ENCODE results near the gene FIG4.

The FIG4 gene

GRCh38 chr6:109701774-109702173, 10.7 kb downstream of the FIG4 start:
- Histone ChIP-seq H3K23ac (ENCODE audit: low read depth, low read length, poor library complexity) (no peak overlapping the region), H3K18ac (ENCODE audit: low read length) (no peak overlapping the region), H3K36me3 (replicated peaks in 1 of 2; ENCODE audit: control insufficient read depth in 2 of 2, insufficient read depth in 2 of 2, low read length in 2 of 2) (no peaks in the 10 kb centered on the region), H2BK12ac (ENCODE audit: low read length) (no peak overlapping the region), H3K4ac (ENCODE audit: low read length) (no peak overlapping the region), H3K4me3 (ENCODE audit: low read length in 2 of 2) (no peak overlapping the region), H3K27ac (replicated peaks; ENCODE audit: low read length) (no peak overlapping the region), H2AK5ac (ENCODE audit: low read depth, low read length) (no peak overlapping the region), H3K9ac (ENCODE audit: low read depth, low read length, poor library complexity) (no peak overlapping the region), H3K4me1 (ENCODE audit: control insufficient read depth in 2 of 2, insufficient read depth in 1 of 2, low read depth in 1 of 2, low read length in 2 of 2) (peaks cover 2 to 3% of the 10 kb centered on the region in 2 donors), H4K8ac (ENCODE audit: low read depth, low read length) (no peak overlapping the region), H3K79me1 (ENCODE audit: low read depth, low read length) (no peaks in the 10 kb centered on the region), H2BK120ac (ENCODE audit: low read depth, low read length) (no peak overlapping the region), H3K27me3 (ENCODE audit: control insufficient read depth in 3 of 3, insufficient read depth in 3 of 3, low read depth in 1 of 3, low read length in 3 of 3) (no peaks in the 10 kb centered on the region), H2AFZ (ENCODE audit: low read length) (no peak overlapping the region), H3K9me3 (replicated peaks in 1 of 2; ENCODE audit: control insufficient read depth in 2 of 2, insufficient read depth in 1 of 2, low read depth in 1 of 2, low read length in 2 of 2) (no peaks in the 10 kb centered on the region), H2BK5ac (ENCODE audit: low read length) (no peak overlapping the region), H4K91ac (ENCODE audit: low read depth, low read length, poor library complexity) (no peak overlapping the region), H3K4me2 (ENCODE audit: insufficient read depth, low read length, poor library complexity, severe bottlenecking) (no peak overlapping the region), H3K14ac (ENCODE audit: low read length) (no peak overlapping the region), H2BK15ac (ENCODE audit: low read length) (no peak overlapping the region)
- WGBS, 2 donors (ENCODE audit: extremely low coverage in 2 of 2, insufficient read length in 2 of 2, insufficient replicate concordance in 1 of 2): no CpG with 5 or more reads among the region's 2 CpGs
- DNase-seq (ENCODE audit: low spot score): no peak

- Histone ChIP-seq H3K4ac (ENCODE audit: low read length) (no peak overlapping the region), H2AK5ac (ENCODE audit: low read depth, low read length) (no peak overlapping the region), H3K27ac (replicated peaks; ENCODE audit: low read length) (no peak overlapping the region), H3K27me3 (ENCODE audit: control insufficient read depth in 3 of 3, insufficient read depth in 3 of 3, low read depth in 1 of 3, low read length in 3 of 3) (no peaks in the 10 kb centered on the region), H3K9me3 (replicated peaks in 1 of 2; ENCODE audit: control insufficient read depth in 2 of 2, insufficient read depth in 1 of 2, low read depth in 1 of 2, low read length in 2 of 2) (no peaks in the 10 kb centered on the region), H3K18ac (ENCODE audit: low read length) (no peak overlapping the region), H4K91ac (ENCODE audit: low read depth, low read length, poor library complexity) (no peak overlapping the region), H2BK12ac (ENCODE audit: low read length) (no peak overlapping the region), H2BK120ac (ENCODE audit: low read depth, low read length) (no peak overlapping the region), H3K9ac (ENCODE audit: low read depth, low read length, poor library complexity) (no peak overlapping the region), H3K4me1 (ENCODE audit: control insufficient read depth in 2 of 2, insufficient read depth in 1 of 2, low read depth in 1 of 2, low read length in 2 of 2) (peaks cover 2 to 3% of the 10 kb centered on the region in 2 donors), H2BK5ac (ENCODE audit: low read length) (no peak overlapping the region), H2AFZ (ENCODE audit: low read length) (no peak overlapping the region), H3K4me3 (ENCODE audit: low read length in 2 of 2) (no peak overlapping the region), H3K79me1 (ENCODE audit: low read depth, low read length) (no peaks in the 10 kb centered on the region), H3K4me2 (ENCODE audit: insufficient read depth, low read length, poor library complexity, severe bottlenecking) (no peak overlapping the region), H3K23ac (ENCODE audit: low read depth, low read length, poor library complexity) (no peak overlapping the region), H2BK15ac (ENCODE audit: low read length) (no peak overlapping the region), H3K14ac (ENCODE audit: low read length) (no peak overlapping the region), H3K36me3 (replicated peaks in 1 of 2; ENCODE audit: control insufficient read depth in 2 of 2, insufficient read depth in 2 of 2, low read length in 2 of 2) (no peaks in the 10 kb centered on the region), H4K8ac (ENCODE audit: low read depth, low read length) (no peak overlapping the region)
- no CpG with 5 or more reads among the region's 4 CpGs for WGBS, 2 donors (ENCODE audit: extremely low coverage in 2 of 2, insufficient read length in 2 of 2, insufficient replicate concordance in 1 of 2)
- no peak for DNase-seq (ENCODE audit: low spot score)
Observed at GRCh38 chr6:109702791-109703190, 11.7 kb downstream of the FIG4 start.

- no peak overlapping the region for H2AK5ac ChIP-seq (ENCODE audit: low read depth, low read length)
- H3K36me3 ChIP-seq (replicated peaks in 1 of 2; ENCODE audit: control insufficient read depth in 2 of 2, insufficient read depth in 2 of 2, low read length in 2 of 2): no peaks in the 10 kb centered on the region
- no peak overlapping the region for H3K4me2 ChIP-seq (ENCODE audit: insufficient read depth, low read length, poor library complexity, severe bottlenecking)
- H4K8ac ChIP-seq (ENCODE audit: low read depth, low read length): no peak overlapping the region
- H3K4me3 ChIP-seq (ENCODE audit: low read length in 2 of 2): no peak overlapping the region
- no peak overlapping the region for H3K9ac ChIP-seq (ENCODE audit: low read depth, low read length, poor library complexity)
- H3K9me3 ChIP-seq (replicated peaks in 1 of 2; ENCODE audit: control insufficient read depth in 2 of 2, insufficient read depth in 1 of 2, low read depth in 1 of 2, low read length in 2 of 2): no peaks in the 10 kb centered on the region
- H3K4me1 ChIP-seq (ENCODE audit: control insufficient read depth in 2 of 2, insufficient read depth in 1 of 2, low read depth in 1 of 2, low read length in 2 of 2): peaks cover 0 to 2% of the 10 kb centered on the region in 2 donors
- no peak overlapping the region for H3K18ac ChIP-seq (ENCODE audit: low read length)
- no peak overlapping the region for H2AFZ ChIP-seq (ENCODE audit: low read length)
- H2BK12ac ChIP-seq (ENCODE audit: low read length): no peak overlapping the region
- no peak overlapping the region for H3K23ac ChIP-seq (ENCODE audit: low read depth, low read length, poor library complexity)
- no peak overlapping the region for H3K4ac ChIP-seq (ENCODE audit: low read length)
- no peak overlapping the region for H2BK15ac ChIP-seq (ENCODE audit: low read length)
- no peaks in the 10 kb centered on the region for H3K27me3 ChIP-seq (ENCODE audit: control insufficient read depth in 3 of 3, insufficient read depth in 3 of 3, low read depth in 1 of 3, low read length in 3 of 3)
- no CpG with 5 or more reads among the region's 7 CpGs for WGBS, 2 donors (ENCODE audit: extremely low coverage in 2 of 2, insufficient read length in 2 of 2, insufficient replicate concordance in 1 of 2)
- peak; percentile 72 for DNase-seq (ENCODE audit: low spot score)
- H2BK5ac ChIP-seq (ENCODE audit: low read length): no peak overlapping the region
- no peak overlapping the region for H3K27ac ChIP-seq (replicated peaks; ENCODE audit: low read length)
- H2BK120ac ChIP-seq (ENCODE audit: low read depth, low read length): no peak overlapping the region
- H4K91ac ChIP-seq (ENCODE audit: low read depth, low read length, poor library complexity): no peak overlapping the region
- H3K14ac ChIP-seq (ENCODE audit: low read length): no peak overlapping the region
- no peaks in the 10 kb centered on the region for H3K79me1 ChIP-seq (ENCODE audit: low read depth, low read length)
Observed at GRCh38 chr6:109705258-109705657, 14.2 kb downstream of the FIG4 start.

- H3K4me2 ChIP-seq (ENCODE audit: insufficient read depth, low read length, poor library complexity, severe bottlenecking): no peak overlapping the region
- H3K27ac ChIP-seq (replicated peaks; ENCODE audit: low read length): no peak overlapping the region
- no peak overlapping the region for H2BK12ac ChIP-seq (ENCODE audit: low read length)
- H4K8ac ChIP-seq (ENCODE audit: low read depth, low read length): no peak overlapping the region
- H2AK5ac ChIP-seq (ENCODE audit: low read depth, low read length): no peak overlapping the region
- H3K4me3 ChIP-seq (ENCODE audit: low read length in 2 of 2): no peak overlapping the region
- no peak overlapping the region for H3K4ac ChIP-seq (ENCODE audit: low read length)
- no peak overlapping the region for H2BK15ac ChIP-seq (ENCODE audit: low read length)
- no peak overlapping the region for H2BK5ac ChIP-seq (ENCODE audit: low read length)
- H3K79me1 ChIP-seq (ENCODE audit: low read depth, low read length): no peaks in the 10 kb centered on the region
- no peak overlapping the region for H4K91ac ChIP-seq (ENCODE audit: low read depth, low read length, poor library complexity)
- no peak for DNase-seq (ENCODE audit: low spot score)
- H3K4me1 ChIP-seq (ENCODE audit: control insufficient read depth in 2 of 2, insufficient read depth in 1 of 2, low read depth in 1 of 2, low read length in 2 of 2): no peaks in the 10 kb centered on the region
- H2BK120ac ChIP-seq (ENCODE audit: low read depth, low read length): no peak overlapping the region
- no peak overlapping the region for H3K9ac ChIP-seq (ENCODE audit: low read depth, low read length, poor library complexity)
- no peak overlapping the region for H3K18ac ChIP-seq (ENCODE audit: low read length)
- H3K27me3 ChIP-seq (ENCODE audit: control insufficient read depth in 3 of 3, insufficient read depth in 3 of 3, low read depth in 1 of 3, low read length in 3 of 3): no peaks in the 10 kb centered on the region
- WGBS, 2 donors (ENCODE audit: extremely low coverage in 2 of 2, insufficient read length in 2 of 2, insufficient replicate concordance in 1 of 2): no CpG with 5 or more reads among the region's 6 CpGs
- no peak overlapping the region for H3K14ac ChIP-seq (ENCODE audit: low read length)
- H3K23ac ChIP-seq (ENCODE audit: low read depth, low read length, poor library complexity): no peak overlapping the region
- H3K36me3 ChIP-seq (replicated peaks in 1 of 2; ENCODE audit: control insufficient read depth in 2 of 2, insufficient read depth in 2 of 2, low read length in 2 of 2): no peaks in the 10 kb centered on the region
- H3K9me3 ChIP-seq (replicated peaks in 1 of 2; ENCODE audit: control insufficient read depth in 2 of 2, insufficient read depth in 1 of 2, low read depth in 1 of 2, low read length in 2 of 2): no peaks in the 10 kb centered on the region
- H2AFZ ChIP-seq (ENCODE audit: low read length): no peak overlapping the region
Observed at GRCh38 chr6:109706513-109706912, 15.4 kb downstream of the FIG4 start.
